Central memory CD8-positive, alpha-beta T cell (primary cell): ENCODE results near the gene RIMS3.

Experiments used
- ATAC-seq: fragments of 150-1000 bp; cut with Tn5 transposase; replicated peaks from 2 replicates; pipeline ENCODE4 v1.10.0; 2022; ENCODE audit warnings: mild to moderate bottlenecking, moderate FRiP score, moderate number of reproducible peaks; ENCODE audit not compliant: poor library complexity, severe bottlenecking; ENCODE audit errors: extremely low read depth
- DNase-seq, 2 donors: peaks; one replicate each; pipeline ENCODE4 v3.0.0; 2021; ENCODE audit warnings: low spot score in 2 of 2
- H3K27ac Mint-ChIP-seq: one replicate; pipeline ENCODE4 v1.8.0; 2022; ENCODE audit warnings: low read depth, mild to moderate bottlenecking, moderate library complexity, mixed read lengths
- H3K27me3 Mint-ChIP-seq: one replicate; pipeline ENCODE4 v1.8.0; 2022; ENCODE audit warnings: mixed read lengths
- H3K36me3 Mint-ChIP-seq: one replicate; pipeline ENCODE4 v1.8.0; 2022; ENCODE audit warnings: mild to moderate bottlenecking, moderate library complexity, mixed read lengths; ENCODE audit not compliant: insufficient read depth
- H3K4me1 Mint-ChIP-seq: one replicate; pipeline ENCODE4 v1.8.0; 2022; ENCODE audit warnings: mixed read lengths
- H3K4me3 Mint-ChIP-seq: one replicate; pipeline ENCODE4 v1.8.0; 2022; ENCODE audit warnings: mild to moderate bottlenecking, moderate library complexity, mixed read lengths
- H3K9me3 Mint-ChIP-seq: one replicate; pipeline ENCODE4 v1.8.0; 2022; ENCODE audit warnings: mixed read lengths

Gene RIMS3

GRCh38 chr1:40612345-40612831, 53.1 kb downstream of the RIMS3 start:
- ATAC-seq: peak; percentile 62

GRCh38 chr1:40610156-40610555, 55.3 kb downstream of the RIMS3 start:
- ATAC-seq: no peak
- no peak for DNase-seq
- H3K36me3 Mint-ChIP-seq: peaks cover 3% of the 10 kb centered on the region
- no peaks in the 10 kb centered on the region for H3K27me3 Mint-ChIP-seq
- H3K4me1 Mint-ChIP-seq: no peaks in the 10 kb centered on the region
- H3K9me3 Mint-ChIP-seq: no peaks in the 10 kb centered on the region
- H3K4me3 Mint-ChIP-seq: no peak overlapping the region
- H3K27ac Mint-ChIP-seq: no peak overlapping the region

More at GRCh38 chr1:40612345-40612831, 53.1 kb downstream of the RIMS3 start:
- Mint-ChIP-seq H3K4me1 (no peaks in the 10 kb centered on the region), H3K27ac (no peak overlapping the region), H3K9me3 (no peaks in the 10 kb centered on the region), H3K4me3 (no peak overlapping the region), H3K36me3 (peaks cover 3% of the 10 kb centered on the region), H3K27me3 (no peaks in the 10 kb centered on the region)
- DNase-seq: peak; percentile 50 to 55

GRCh38 chr1:40607921-40608320, 57.6 kb downstream of the RIMS3 start:
- DNase-seq (no peak), ATAC-seq (no peak)
- H3K4me3 Mint-ChIP-seq: no peak overlapping the region
- no peaks in the 10 kb centered on the region for H3K9me3 Mint-ChIP-seq
- no peak overlapping the region for H3K27ac Mint-ChIP-seq
- no peaks in the 10 kb centered on the region for H3K4me1 Mint-ChIP-seq
- H3K36me3 Mint-ChIP-seq: peaks cover 3% of the 10 kb centered on the region
- H3K27me3 Mint-ChIP-seq: no peaks in the 10 kb centered on the region

- no peaks in the 10 kb centered on the region for H3K4me1 Mint-ChIP-seq
- peak overlapping the region; percentile 10 for H3K27ac Mint-ChIP-seq
- H3K36me3 Mint-ChIP-seq: no peaks in the 10 kb centered on the region
- no peak for ATAC-seq
- H3K4me3 Mint-ChIP-seq: no peak overlapping the region
- no peak for DNase-seq
- H3K9me3 Mint-ChIP-seq: no peaks in the 10 kb centered on the region
- peaks cover 6% of the 10 kb centered on the region for H3K27me3 Mint-ChIP-seq
These were observed 58.5 kb downstream of the RIMS3 start for GRCh38 chr1:40606978-40607377.

- ATAC-seq (no peak), DNase-seq (no peak)
- no peak overlapping the region for H3K4me3 Mint-ChIP-seq
- peaks cover 14% of the 10 kb centered on the region for H3K27me3 Mint-ChIP-seq
- no peaks in the 10 kb centered on the region for H3K9me3 Mint-ChIP-seq
- H3K36me3 Mint-ChIP-seq: no peaks in the 10 kb centered on the region
- H3K27ac Mint-ChIP-seq: no peak overlapping the region
- H3K4me1 Mint-ChIP-seq: no peaks in the 10 kb centered on the region
These were observed 59.3 kb downstream of the RIMS3 start for GRCh38 chr1:40606194-40606593.

GRCh38 chr1:40599926-40600325, 65.6 kb downstream of the RIMS3 start:
- Mint-ChIP-seq H3K9me3 (no peaks in the 10 kb centered on the region), H3K36me3 (peaks cover 1% of the 10 kb centered on the region), H3K27ac (no peak overlapping the region), H3K4me1 (no peaks in the 10 kb centered on the region), H3K27me3 (peaks cover 34% of the 10 kb centered on the region), H3K4me3 (no peak overlapping the region)
- DNase-seq (no peak), ATAC-seq (no peak)

- no peak overlapping the region for H3K4me3 Mint-ChIP-seq
- H3K36me3 Mint-ChIP-seq: peaks cover 1% of the 10 kb centered on the region
- no peak overlapping the region for H3K27ac Mint-ChIP-seq
- H3K9me3 Mint-ChIP-seq: no peaks in the 10 kb centered on the region
- peaks cover 25% of the 10 kb centered on the region for H3K27me3 Mint-ChIP-seq
- ATAC-seq: no peak
- DNase-seq: no peak
- H3K4me1 Mint-ChIP-seq: peaks cover 7% of the 10 kb centered on the region
These were observed 69.9 kb downstream of the RIMS3 start for GRCh38 chr1:40595623-40596022.

GRCh38 chr1:40594187-40594531, 71.3 kb downstream of the RIMS3 start:
- H3K36me3 Mint-ChIP-seq: peaks cover 1% of the 10 kb centered on the region
- no peak overlapping the region for H3K4me3 Mint-ChIP-seq
- no peak overlapping the region for H3K27ac Mint-ChIP-seq
- ATAC-seq (no peak), DNase-seq (no peak)
- H3K9me3 Mint-ChIP-seq: no peaks in the 10 kb centered on the region
- H3K27me3 Mint-ChIP-seq: peaks cover 23% of the 10 kb centered on the region
- peaks cover 7% of the 10 kb centered on the region for H3K4me1 Mint-ChIP-seq

- Mint-ChIP-seq H3K27ac (no peak overlapping the region), H3K36me3 (peaks cover 1% of the 10 kb centered on the region), H3K9me3 (no peaks in the 10 kb centered on the region), H3K27me3 (peaks cover 23% of the 10 kb centered on the region), H3K4me3 (no peak overlapping the region), H3K4me1 (peaks cover 7% of the 10 kb centered on the region)
- DNase-seq (no peak), ATAC-seq (no peak)
These were observed 71.9 kb downstream of the RIMS3 start for GRCh38 chr1:40593449-40594186.

GRCh38 chr1:40592107-40592803, 73.2 kb downstream of the RIMS3 start:
- no peak for ATAC-seq
- H3K36me3 Mint-ChIP-seq: no peaks in the 10 kb centered on the region
- DNase-seq: no peak
- H3K9me3 Mint-ChIP-seq: no peaks in the 10 kb centered on the region
- H3K4me1 Mint-ChIP-seq: peaks cover 7% of the 10 kb centered on the region
- no peak overlapping the region for H3K4me3 Mint-ChIP-seq
- peaks cover 11% of the 10 kb centered on the region for H3K27me3 Mint-ChIP-seq
- peak overlapping the region; percentile 13 for H3K27ac Mint-ChIP-seq

GRCh38 chr1:40588586-40588985, 76.9 kb downstream of the RIMS3 start:
- DNase-seq (no peak), ATAC-seq (no peak)
- H3K9me3 Mint-ChIP-seq: no peaks in the 10 kb centered on the region
- no peaks in the 10 kb centered on the region for H3K36me3 Mint-ChIP-seq
- peaks cover 3% of the 10 kb centered on the region for H3K4me1 Mint-ChIP-seq
- H3K4me3 Mint-ChIP-seq: no peak overlapping the region
- H3K27me3 Mint-ChIP-seq: peaks cover 3% of the 10 kb centered on the region
- no peak overlapping the region for H3K27ac Mint-ChIP-seq

- DNase-seq: no peak
- H3K4me1 Mint-ChIP-seq: no peaks in the 10 kb centered on the region
- no peak overlapping the region for H3K27ac Mint-ChIP-seq
- ATAC-seq: no peak
- no peaks in the 10 kb centered on the region for H3K36me3 Mint-ChIP-seq
- H3K4me3 Mint-ChIP-seq: no peak overlapping the region
- peaks cover 9% of the 10 kb centered on the region for H3K27me3 Mint-ChIP-seq
- no peaks in the 10 kb centered on the region for H3K9me3 Mint-ChIP-seq
These were observed 81.5 kb downstream of the RIMS3 start for GRCh38 chr1:40583980-40584379.

GRCh38 chr1:40582116-40582515, 83.4 kb downstream of the RIMS3 start:
- H3K4me1 Mint-ChIP-seq: no peaks in the 10 kb centered on the region
- no peak for ATAC-seq
- H3K27ac Mint-ChIP-seq: no peak overlapping the region
- H3K36me3 Mint-ChIP-seq: no peaks in the 10 kb centered on the region
- peaks cover 9% of the 10 kb centered on the region for H3K27me3 Mint-ChIP-seq
- DNase-seq: no peak
- no peak overlapping the region for H3K4me3 Mint-ChIP-seq
- no peaks in the 10 kb centered on the region for H3K9me3 Mint-ChIP-seq
